ENCODE results near the gene LIN9.
"Not testable (repeated sequence)": the region's sequence is repeated elsewhere in the genome, so short reads cannot be mapped to it uniquely, and the experiment has no call there.

LIN9 gene

DNA sequence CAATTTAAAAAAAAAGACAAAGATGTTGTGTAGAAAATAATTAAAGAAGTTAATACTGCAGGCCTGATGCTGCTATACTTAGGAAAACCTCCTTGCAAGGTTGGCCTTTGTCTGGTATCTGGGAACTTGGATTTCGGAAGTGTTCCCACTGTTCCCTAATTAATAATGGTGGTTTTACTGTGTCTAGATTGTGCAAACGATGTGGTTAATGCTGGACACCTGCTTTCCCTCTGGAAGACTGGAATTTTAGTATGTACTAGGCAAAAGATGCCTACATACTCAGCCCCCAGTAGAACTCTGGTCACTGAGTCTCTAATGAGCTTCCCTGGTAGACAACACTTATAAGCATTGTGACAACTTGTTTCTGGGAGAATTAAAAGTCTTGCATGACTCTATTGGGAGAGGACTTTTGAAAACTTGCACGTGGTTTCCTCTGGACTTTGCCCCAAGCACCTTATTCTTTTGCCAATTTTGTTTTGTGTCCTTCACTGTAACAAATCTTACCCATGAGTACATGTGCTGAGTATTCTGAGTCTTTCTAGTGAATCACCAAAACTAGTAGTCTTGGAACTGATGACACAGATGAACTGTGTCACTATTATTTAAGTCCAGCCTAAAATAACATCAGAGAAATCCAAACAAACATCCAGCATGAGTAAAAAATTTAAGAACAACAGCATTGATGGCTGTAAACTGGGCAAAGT lies 40.4 kb downstream of the LIN9 start:
- Histone ChIP-seq H3K4me2 (ENCODE audit: low read length) (no peak overlapping the region), H2AFZ (no peak overlapping the region), H3K9me3 (ENCODE audit: control insufficient read depth, low read length) (no peaks in the 10 kb centered on the region), H3K4me1 (no peaks in the 10 kb centered on the region), H3K27me3 (ENCODE audit: control insufficient read depth, insufficient read depth, low read length) (no peaks in the 10 kb centered on the region), H3K79me2 (no peaks in the 10 kb centered on the region), H3K4me3 (ENCODE audit: low read depth, low read length) (no peak overlapping the region), H3K36me3 (ENCODE audit: control insufficient read depth, insufficient read depth, low read length) (no peaks in the 10 kb centered on the region), H3K9ac (no peak overlapping the region), H3K27ac (no peak overlapping the region)
- TF ChIP-seq CTCF (IDR thresholded peaks at IDR 0.05) = no peak

DNA sequence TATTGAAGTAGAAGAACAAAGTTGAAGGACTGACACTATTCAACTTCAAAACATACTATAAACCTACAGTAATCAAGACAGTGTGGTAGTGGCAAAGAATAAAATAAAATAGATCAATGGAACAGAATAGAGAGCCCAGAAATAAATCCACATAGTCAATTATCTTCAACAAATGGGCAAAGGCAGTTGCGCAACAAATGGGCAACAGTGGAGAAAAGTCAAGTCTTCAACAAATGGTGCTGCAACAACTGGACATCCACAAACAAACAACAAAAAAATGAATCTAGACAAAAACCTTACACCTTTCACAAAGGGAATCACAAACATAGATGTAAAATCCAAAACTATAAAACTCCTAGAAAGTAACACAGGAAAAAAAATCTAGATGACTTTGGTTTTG lies 47.1 kb downstream of the LIN9 start:
- Histone ChIP-seq H3K36me3 (ENCODE audit: control insufficient read depth, insufficient read depth, low read length) (peaks cover 2% of the 10 kb centered on the region), H3K4me2 (ENCODE audit: low read length) (no peak overlapping the region), H3K9me3 (ENCODE audit: control insufficient read depth, low read length) (no peaks in the 10 kb centered on the region)

GRCh38 chr1:226255380-226255779 lies 53.6 kb downstream of the LIN9 start:
- H3K4me3 ChIP-seq (ENCODE audit: low read depth, low read length) = no peak overlapping the region
- H3K9ac ChIP-seq = no peak overlapping the region
- H3K27me3 ChIP-seq (ENCODE audit: control insufficient read depth, insufficient read depth, low read length) = no peaks in the 10 kb centered on the region
- H3K36me3 ChIP-seq (ENCODE audit: control insufficient read depth, insufficient read depth, low read length) = peaks cover 2% of the 10 kb centered on the region
- H3K4me1 ChIP-seq = no peaks in the 10 kb centered on the region
- no peaks in the 10 kb centered on the region for H3K79me2 ChIP-seq
- no peak for TF ChIP-seq CTCF (IDR thresholded peaks at IDR 0.05)
- no peak overlapping the region for H3K27ac ChIP-seq
- no peaks in the 10 kb centered on the region for H3K9me3 ChIP-seq (ENCODE audit: control insufficient read depth, low read length)
- no peak overlapping the region for H2AFZ ChIP-seq
- H3K4me2 ChIP-seq (ENCODE audit: low read length) = no peak overlapping the region

More for the DNA sequence above, 47.1 kb downstream of the LIN9 start:
- Histone ChIP-seq H3K4me3 (ENCODE audit: low read depth, low read length) (no peak overlapping the region), H3K27ac (no peak overlapping the region), H3K79me2 (no peaks in the 10 kb centered on the region), H3K27me3 (ENCODE audit: control insufficient read depth, insufficient read depth, low read length) (no peaks in the 10 kb centered on the region), H2AFZ (no peak overlapping the region), H3K9ac (no peak overlapping the region), H3K4me1 (no peaks in the 10 kb centered on the region)
- TF ChIP-seq CTCF (IDR thresholded peaks at IDR 0.05) = no peak

DNA sequence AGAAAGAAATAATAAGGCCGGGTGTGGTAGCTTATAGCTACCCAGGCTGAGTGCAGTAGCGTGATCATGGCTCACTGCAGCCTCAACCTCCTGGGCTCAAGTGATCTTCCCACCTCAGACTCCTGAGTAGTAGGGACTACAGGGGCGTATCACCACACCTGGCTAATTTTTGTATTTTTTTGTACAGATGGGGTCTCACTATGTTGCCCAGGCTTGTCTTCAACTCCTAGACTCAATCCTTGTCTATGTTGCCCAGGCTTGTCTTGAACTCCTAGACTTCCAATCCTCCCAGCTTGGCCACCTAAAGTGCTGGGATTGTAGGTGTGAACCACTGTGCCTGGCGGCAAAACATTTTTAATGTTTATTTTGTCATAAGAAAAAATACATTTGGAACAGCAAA lies 55.0 kb downstream of the LIN9 start:
- H3K27me3 ChIP-seq (ENCODE audit: control insufficient read depth, insufficient read depth, low read length) = no peaks in the 10 kb centered on the region
- no peak for TF ChIP-seq CTCF (IDR thresholded peaks at IDR 0.05)
- H3K27ac ChIP-seq = no peak overlapping the region
- H3K4me3 ChIP-seq (ENCODE audit: low read depth, low read length) = no peak overlapping the region
- no peak overlapping the region for H2AFZ ChIP-seq
- no peak overlapping the region for H3K4me2 ChIP-seq (ENCODE audit: low read length)
- no peaks in the 10 kb centered on the region for H3K4me1 ChIP-seq
- H3K9ac ChIP-seq = no peak overlapping the region
- H3K9me3 ChIP-seq (ENCODE audit: control insufficient read depth, low read length) = no peaks in the 10 kb centered on the region
- H3K36me3 ChIP-seq (ENCODE audit: control insufficient read depth, insufficient read depth, low read length) = no peaks in the 10 kb centered on the region
- H3K79me2 ChIP-seq = no peaks in the 10 kb centered on the region

DNA sequence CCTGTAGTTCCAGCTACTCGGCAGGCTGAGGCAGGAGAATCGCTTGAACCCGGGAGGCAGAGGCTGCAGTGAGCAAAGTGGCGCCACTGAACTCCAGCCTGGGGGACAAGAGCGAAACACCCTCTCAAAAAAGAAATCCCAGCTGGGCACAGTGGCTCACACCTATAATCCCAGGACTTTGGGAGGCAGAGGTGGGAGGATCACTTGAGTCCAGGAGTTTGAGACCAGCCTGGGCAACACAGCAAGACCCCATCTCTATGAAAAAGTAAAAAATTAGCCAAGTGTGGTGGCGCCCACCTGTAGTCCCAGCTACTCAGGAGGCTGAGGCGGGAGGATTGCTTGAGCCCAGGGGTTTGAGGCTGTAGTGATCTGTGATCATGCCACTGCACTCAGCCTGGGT lies 56.1 kb downstream of the LIN9 start:
- not testable (repeated sequence) for H2AFZ ChIP-seq; H3K9ac ChIP-seq; H3K4me2 ChIP-seq (ENCODE audit: low read length); H3K27ac ChIP-seq; H3K4me1 ChIP-seq; H3K4me3 ChIP-seq (ENCODE audit: low read depth, low read length); H3K9me3 ChIP-seq (ENCODE audit: control insufficient read depth, low read length); H3K36me3 ChIP-seq (ENCODE audit: control insufficient read depth, insufficient read depth, low read length); H3K27me3 ChIP-seq (ENCODE audit: control insufficient read depth, insufficient read depth, low read length); H3K79me2 ChIP-seq

Measured in parathyroid adenoma (tissue), 2 donors.